Mesendoderm (in vitro differentiated cells): Measurements from ENCODE around the gene STX2.

Experiments used
- DNase-seq: peaks from one replicate; pipeline ENCODE4 v3.0.0; 2013
- H2AK5ac ChIP-seq: 2 replicates; pipeline ENCODE4 v1.6.1; 2013; ENCODE audit warnings: low read length, inconsistent platforms
- H2BK120ac ChIP-seq: 2 replicates; pipeline ENCODE4 v1.6.1; 2013; ENCODE audit warnings: low read depth, mild to moderate bottlenecking, low read length, moderate library complexity, mixed read lengths
- H2BK15ac ChIP-seq: replicated peaks from 2 replicates; pipeline ENCODE4 v1.6.1; 2013; ENCODE audit warnings: low read depth, mild to moderate bottlenecking, moderate library complexity
- H2BK5ac ChIP-seq: 2 replicates; pipeline ENCODE4 v1.6.1; 2013; ENCODE audit warnings: low read length, inconsistent platforms
- H3K18ac ChIP-seq: 2 replicates; pipeline ENCODE4 v1.6.1; 2013; ENCODE audit warnings: mild to moderate bottlenecking, low read length, mixed read lengths
- H3K23ac ChIP-seq: one replicate; pipeline ENCODE4 v1.6.1; 2013; ENCODE audit warnings: low read length
- H3K27ac ChIP-seq: 2 replicates; pipeline ENCODE4 v1.5.1; 2013; ENCODE audit warnings: low read depth, mild to moderate bottlenecking, inconsistent platforms, low read length, moderate library complexity
- H3K27me3 ChIP-seq: 2 replicates; pipeline ENCODE4 v1.6.1; 2013; ENCODE audit warnings: low read length, control low read depth, mild to moderate bottlenecking, inconsistent platforms; ENCODE audit not compliant: insufficient read depth, poor library complexity
- H3K36me3 ChIP-seq: 2 replicates; pipeline ENCODE4 v1.6.1; 2013; ENCODE audit warnings: low read length, inconsistent platforms; ENCODE audit not compliant: control insufficient read depth, insufficient read depth
- H3K4ac ChIP-seq: one replicate; pipeline ENCODE4 v1.6.1; 2013; ENCODE audit warnings: low read depth, mild to moderate bottlenecking, low read length, moderate library complexity
- H3K4me1 ChIP-seq: 2 replicates; pipeline ENCODE4 v1.6.1; 2013; ENCODE audit warnings: low read depth, low read length, inconsistent platforms; ENCODE audit not compliant: control insufficient read depth
- H3K4me2 ChIP-seq: 2 replicates; pipeline ENCODE4 v1.6.1; 2013; ENCODE audit warnings: low read length
- H3K4me3 ChIP-seq: 2 replicates; pipeline ENCODE4 v1.5.1; 2013; ENCODE audit warnings: mild to moderate bottlenecking, low read length
- H3K56ac ChIP-seq: one replicate; pipeline ENCODE4 v1.6.1; 2013; ENCODE audit warnings: low read length
- H3K79me1 ChIP-seq: 2 replicates; pipeline ENCODE4 v1.6.1; 2013; ENCODE audit warnings: low read length, inconsistent platforms
- H3K79me2 ChIP-seq: 2 replicates; pipeline ENCODE4 v1.6.1; 2013; ENCODE audit warnings: mild to moderate bottlenecking, low read length; ENCODE audit not compliant: control insufficient read depth, insufficient read depth
- H3K9ac ChIP-seq: 2 replicates; pipeline ENCODE4 v1.6.1; 2013; ENCODE audit warnings: low read length, inconsistent platforms
- H4K5ac ChIP-seq: one replicate; pipeline ENCODE4 v1.6.1; 2013; ENCODE audit warnings: low read length
- H4K8ac ChIP-seq: one replicate; pipeline ENCODE4 v1.6.1; 2013; ENCODE audit warnings: low read depth, mild to moderate bottlenecking, control low read depth, low read length, moderate library complexity
- WGBS: extraction: QIAGEN DNeasy Blood & Tissue Kit; methylation state at CpG from one replicate; pipeline ENCODE4 v1.1.7; 2013; ENCODE audit warnings: low lambda C conversion rate, missing lambda C conversion rate; ENCODE audit not compliant: insufficient coverage; ENCODE audit errors: extremely low coverage; 5-methylcytosine and 5-hydroxymethylcytosine counted together

STX2 gene

GRCh38 chr12:130813949-130814348 is 25.1 kb downstream of the STX2 start:
- Histone ChIP-seq H3K4ac (no peak overlapping the region), H2AK5ac (no peak overlapping the region), H3K9ac (no peak overlapping the region), H3K18ac (no peak overlapping the region), H4K8ac (no peak overlapping the region), H3K79me2 (no peaks in the 10 kb centered on the region), H3K4me3 (no peak overlapping the region), H3K56ac (peak overlapping the region; percentile 30), H3K4me2 (no peak overlapping the region), H3K27ac (no peak overlapping the region), H3K36me3 (no peaks in the 10 kb centered on the region), H3K23ac (no peak overlapping the region), H3K27me3 (no peaks in the 10 kb centered on the region), H3K4me1 (no peaks in the 10 kb centered on the region), H4K5ac (no peak overlapping the region), H2BK120ac (no peak overlapping the region), H2BK15ac (no peak overlapping the region), H2BK5ac (no peak overlapping the region), H3K79me1 (peaks cover 5% of the 10 kb centered on the region)
- no CpG with 5 or more reads among the region's 14 CpGs for WGBS
- DNase-seq = no peak

DNA sequence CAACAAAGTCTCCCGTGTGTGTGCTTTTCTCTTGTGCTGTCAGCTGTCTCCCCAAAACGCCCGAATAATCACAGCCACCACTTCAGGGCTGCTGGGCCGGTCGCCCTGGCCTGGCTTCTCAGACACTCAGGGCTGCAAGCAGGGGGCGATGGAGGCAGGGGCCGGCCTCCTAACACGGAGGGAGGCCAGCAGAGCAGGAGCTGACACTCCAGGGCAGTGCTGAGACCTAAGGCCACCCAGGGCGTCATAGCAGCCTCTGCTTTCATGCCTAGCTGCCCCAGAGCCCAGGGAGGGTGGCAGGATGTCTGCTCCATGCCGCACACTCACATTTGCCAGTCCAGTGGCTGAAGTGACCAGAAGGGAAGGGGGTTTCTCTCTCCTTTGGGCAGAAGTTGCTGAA is 25.6 kb downstream of the STX2 start:
- no peak overlapping the region for H3K9ac ChIP-seq
- no peaks in the 10 kb centered on the region for H3K4me1 ChIP-seq
- no CpG with 5 or more reads among the region's 10 CpGs for WGBS
- peak overlapping the region; percentile 37 for H3K56ac ChIP-seq
- no peak overlapping the region for H2BK15ac ChIP-seq
- H2BK5ac ChIP-seq = no peak overlapping the region
- no peaks in the 10 kb centered on the region for H3K27me3 ChIP-seq
- H3K23ac ChIP-seq = no peak overlapping the region
- peak; percentile 56 for DNase-seq
- H3K27ac ChIP-seq = no peak overlapping the region
- H3K18ac ChIP-seq = no peak overlapping the region
- H2BK120ac ChIP-seq = no peak overlapping the region
- no peak overlapping the region for H3K4me3 ChIP-seq
- no peaks in the 10 kb centered on the region for H3K36me3 ChIP-seq
- no peaks in the 10 kb centered on the region for H3K79me2 ChIP-seq
- H4K5ac ChIP-seq = no peak overlapping the region
- H3K4ac ChIP-seq = no peak overlapping the region
- H4K8ac ChIP-seq = no peak overlapping the region
- no peak overlapping the region for H2AK5ac ChIP-seq
- H3K79me1 ChIP-seq = peaks cover 5% of the 10 kb centered on the region
- H3K4me2 ChIP-seq = no peak overlapping the region

GRCh38 chr12:130809791-130810190 is 29.3 kb downstream of the STX2 start:
- Histone ChIP-seq H3K27me3 (no peaks in the 10 kb centered on the region), H3K4me3 (no peak overlapping the region), H3K79me1 (peaks cover 2% of the 10 kb centered on the region), H3K4me1 (no peaks in the 10 kb centered on the region), H3K9ac (no peak overlapping the region), H3K79me2 (no peaks in the 10 kb centered on the region), H3K18ac (no peak overlapping the region), H3K4ac (no peak overlapping the region), H2BK15ac (no peak overlapping the region), H2AK5ac (no peak overlapping the region), H2BK5ac (no peak overlapping the region), H3K56ac (no peak overlapping the region), H3K27ac (no peak overlapping the region), H2BK120ac (no peak overlapping the region), H4K5ac (no peak overlapping the region), H3K36me3 (peaks cover 4% of the 10 kb centered on the region), H3K23ac (no peak overlapping the region), H4K8ac (no peak overlapping the region), H3K4me2 (no peak overlapping the region)
- no CpG with 5 or more reads among the region's 6 CpGs for WGBS
- DNase-seq = no peak

GRCh38 chr12:130807309-130807708 is 31.7 kb downstream of the STX2 start:
- Histone ChIP-seq H3K4me2 (no peak overlapping the region), H3K27me3 (no peaks in the 10 kb centered on the region), H2BK5ac (no peak overlapping the region), H3K18ac (no peak overlapping the region), H3K56ac (no peak overlapping the region), H3K4me3 (no peak overlapping the region), H3K27ac (no peak overlapping the region), H4K8ac (no peak overlapping the region), H3K36me3 (peaks cover 4% of the 10 kb centered on the region), H3K9ac (no peak overlapping the region), H3K23ac (no peak overlapping the region), H2AK5ac (no peak overlapping the region), H3K4ac (no peak overlapping the region), H4K5ac (no peak overlapping the region), H2BK15ac (no peak overlapping the region), H3K4me1 (no peaks in the 10 kb centered on the region), H3K79me2 (no peaks in the 10 kb centered on the region), H2BK120ac (no peak overlapping the region), H3K79me1 (no peaks in the 10 kb centered on the region)
- WGBS = no CpG with 5 or more reads among the region's 18 CpGs
- DNase-seq = no peak

DNA sequence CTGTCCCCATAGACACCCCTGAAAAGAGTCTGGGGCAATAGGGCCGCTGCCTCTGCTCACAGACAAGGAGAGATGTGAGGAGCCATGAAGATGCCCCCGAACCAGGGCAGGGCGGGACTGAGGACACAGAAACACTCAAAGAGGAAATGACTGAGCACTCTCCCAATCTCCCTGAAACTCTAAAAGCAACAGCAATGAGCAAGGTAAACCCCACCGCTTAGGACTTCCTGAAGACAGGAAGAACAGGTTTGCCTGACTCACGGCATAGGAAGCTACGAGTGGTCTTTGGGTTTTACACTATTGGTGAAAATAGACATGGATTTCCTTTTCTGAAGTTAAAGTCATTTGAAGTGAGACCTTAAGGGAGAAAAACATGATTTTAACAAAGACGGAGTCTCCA is 32.5 kb downstream of the STX2 start:
- no peak overlapping the region for H2BK120ac ChIP-seq
- no peak overlapping the region for H3K4me2 ChIP-seq
- no peak overlapping the region for H4K5ac ChIP-seq
- no peaks in the 10 kb centered on the region for H3K79me2 ChIP-seq
- H3K56ac ChIP-seq = no peak overlapping the region
- no peak overlapping the region for H3K4me3 ChIP-seq
- H2BK15ac ChIP-seq = no peak overlapping the region
- H2AK5ac ChIP-seq = no peak overlapping the region
- peak; percentile 53 for DNase-seq
- no peak overlapping the region for H2BK5ac ChIP-seq
- no peaks in the 10 kb centered on the region for H3K4me1 ChIP-seq
- H3K23ac ChIP-seq = no peak overlapping the region
- H3K79me1 ChIP-seq = no peaks in the 10 kb centered on the region
- no peak overlapping the region for H3K18ac ChIP-seq
- H3K27me3 ChIP-seq = no peaks in the 10 kb centered on the region
- WGBS = no CpG with 5 or more reads among the region's 7 CpGs
- H3K9ac ChIP-seq = no peak overlapping the region
- H3K27ac ChIP-seq = no peak overlapping the region
- no peak overlapping the region for H4K8ac ChIP-seq
- H3K36me3 ChIP-seq = peaks cover 4% of the 10 kb centered on the region
- no peak overlapping the region for H3K4ac ChIP-seq

GRCh38 chr12:130805635-130806034 is 33.4 kb downstream of the STX2 start:
- Histone ChIP-seq H2BK5ac (no peak overlapping the region), H3K4me3 (no peak overlapping the region), H3K4ac (no peak overlapping the region), H3K36me3 (peaks cover 6% of the 10 kb centered on the region), H3K79me1 (no peaks in the 10 kb centered on the region), H2BK15ac (no peak overlapping the region), H4K8ac (no peak overlapping the region), H3K18ac (no peak overlapping the region), H3K27ac (no peak overlapping the region), H3K4me2 (no peak overlapping the region), H3K56ac (no peak overlapping the region), H2BK120ac (no peak overlapping the region), H3K4me1 (no peaks in the 10 kb centered on the region), H2AK5ac (no peak overlapping the region), H3K9ac (no peak overlapping the region), H3K79me2 (no peaks in the 10 kb centered on the region), H3K23ac (no peak overlapping the region), H4K5ac (no peak overlapping the region), H3K27me3 (no peaks in the 10 kb centered on the region)
- WGBS = no CpG with 5 or more reads among the region's 5 CpGs
- no peak for DNase-seq
